CD14-positive monocyte (primary cell): ENCODE measurements around the gene CRYBG1. TPM values are rescaled to one million over a fixed set of nuclear protein-coding genes. Genes with fewer than 3 reads are reported as not detected.

Source experiments
- DNase-seq, 3 donors: peaks; one replicate each; pipeline ENCODE4 v3.0.0-alpha.2; 2011 to 2022
- H2AFZ ChIP-seq: 2 replicates; pipeline ENCODE4 v1.6.0; 2012; ENCODE audit warnings: mild to moderate bottlenecking, low read depth, low read length, inconsistent platforms; ENCODE audit not compliant: insufficient read depth, poor library complexity, severe bottlenecking
- H3K27ac ChIP-seq, 2 donors: 1 replicate in 1 of 2; 2 replicates in 1 of 2; pipeline ENCODE4 v1.5.1; 2012 to 2013; ENCODE audit warnings: low read length in 2 of 2, control low read depth in 1 of 2, inconsistent platforms in 1 of 2, low read depth in 1 of 2, mild to moderate bottlenecking in 1 of 2
- H3K27me3 ChIP-seq, 2 donors: one replicate each; pipeline versions ENCODE4 v1.6.0 to v1.6.1; 2011 to 2013; ENCODE audit warnings: low read length in 2 of 2; ENCODE audit not compliant: control insufficient read depth in 2 of 2, insufficient read depth in 2 of 2
- H3K36me3 ChIP-seq, 2 donors: replicated peaks in 1 of 2; 1 replicate in 1 of 2; 2 replicates in 1 of 2; pipeline versions ENCODE4 v1.5.1 to v1.6.1; 2012 to 2013; ENCODE audit warnings: low read length in 2 of 2, control low read depth in 1 of 2, inconsistent platforms in 1 of 2, mild to moderate bottlenecking in 1 of 2; ENCODE audit not compliant: insufficient read depth in 2 of 2, control insufficient read depth in 1 of 2
- H3K4me1 ChIP-seq, 2 donors: 1 replicate in 1 of 2; 2 replicates in 1 of 2; pipeline versions ENCODE4 v1.5.1 to v1.6.1; 2012 to 2013; ENCODE audit warnings: low read length in 2 of 2, control low read depth in 1 of 2, inconsistent platforms in 1 of 2, mild to moderate bottlenecking in 1 of 2, moderate library complexity in 1 of 2; ENCODE audit not compliant: insufficient read depth in 2 of 2, control insufficient read depth in 1 of 2
- H3K4me2 ChIP-seq: replicated peaks from 2 replicates; pipeline ENCODE3; 2012; ENCODE audit warnings: low read length, moderate library complexity, mild to moderate bottlenecking; ENCODE audit not compliant: poor library complexity, severe bottlenecking; ENCODE audit errors: extremely low read depth
- H3K4me3 ChIP-seq, 3 experiments: fragments of 200-600 bp in 1 of 3; sonication (generic) in 1 of 3; replicated peaks in 1 of 3; 1 replicate in 2 of 3; 2 replicates in 1 of 3; pipeline ENCODE4 v1.5.1; 2011 to 2013; ENCODE audit warnings: low read length in 3 of 3, mild to moderate bottlenecking in 3 of 3, control low read depth in 2 of 3, low read depth in 2 of 3, inconsistent platforms in 1 of 3, moderate library complexity in 1 of 3
- H3K79me2 ChIP-seq: 2 replicates; pipeline ENCODE4 v1.6.0; 2012; ENCODE audit warnings: mild to moderate bottlenecking, control low read depth, inconsistent platforms, low read length, moderate library complexity; ENCODE audit not compliant: insufficient read depth
- H3K9ac ChIP-seq: 2 replicates; pipeline ENCODE4 v1.6.0; 2017; ENCODE audit warnings: low read length, mild to moderate bottlenecking; ENCODE audit not compliant: insufficient read depth, poor library complexity, severe bottlenecking
- H3K9me3 ChIP-seq, 2 donors: replicated peaks in 1 of 2; 1 replicate in 1 of 2; 2 replicates in 1 of 2; pipeline versions ENCODE4 v1.5.1 to v1.6.1; 2012 to 2013; ENCODE audit warnings: low read length in 2 of 2, control low read depth in 1 of 2; ENCODE audit not compliant: control insufficient read depth in 1 of 2, insufficient read depth in 1 of 2
- H4K20me1 ChIP-seq: 2 replicates; pipeline ENCODE4 v1.6.0; 2012; ENCODE audit warnings: mild to moderate bottlenecking, low read length, control low read depth, moderate library complexity; ENCODE audit not compliant: insufficient read depth
- H3K27ac Mint-ChIP-seq, 7 donors: one replicate each; pipeline ENCODE4 v1.8.0; 2020; ENCODE audit warnings: mild to moderate bottlenecking in 7 of 7, mixed read lengths in 7 of 7, moderate library complexity in 6 of 7, inconsistent platforms in 2 of 7
- H3K27me3 Mint-ChIP-seq, 3 donors: one replicate each; pipeline ENCODE4 v1.8.0; 2021 to 2022; ENCODE audit warnings: low read depth in 3 of 3, mild to moderate bottlenecking in 3 of 3, mixed read lengths in 3 of 3, moderate library complexity in 3 of 3, inconsistent platforms in 1 of 3
- H3K36me3 Mint-ChIP-seq, 2 donors: one replicate each; pipeline ENCODE4 v1.8.0; 2020; ENCODE audit warnings: mixed read lengths in 2 of 2, inconsistent platforms in 1 of 2, mild to moderate bottlenecking in 1 of 2
- H3K4me1 Mint-ChIP-seq: one replicate; pipeline ENCODE4 v1.8.0; 2020; ENCODE audit warnings: mild to moderate bottlenecking, mixed read lengths
- H3K4me3 Mint-ChIP-seq, 2 donors: one replicate each; pipeline ENCODE4 v1.8.0; 2020; ENCODE audit warnings: mild to moderate bottlenecking in 2 of 2, mixed read lengths in 2 of 2, moderate library complexity in 1 of 2
- H3K9me3 Mint-ChIP-seq, 7 donors: one replicate each; pipeline ENCODE4 v1.8.0; 2020 to 2022; ENCODE audit warnings: mixed read lengths in 7 of 7, mild to moderate bottlenecking in 6 of 7, moderate library complexity in 6 of 7, inconsistent platforms in 2 of 7
- WGBS: methylation state at CpG from one replicate; pipeline ENCODE4 v1.1.5; 2013; ENCODE audit warnings: missing lambda C conversion rate; ENCODE audit not compliant: insufficient coverage; 5-methylcytosine and 5-hydroxymethylcytosine counted together
- intact Hi-C, 2 donors: fragments of 100-400 bp; cut with micrococcal nuclease; formaldehyde crosslinking; loops; one replicate each; pipeline versions ENCODE4 v1.15.0 to v1.15.1; 2023
- polyA plus RNA-seq, 3 donors: library from polyadenylated mRNA; depleted of rRNA in 1 of 3; unstranded in 2 of 3; stranded (reverse) in 1 of 3; fragments of 300-500 nt in 2 of 3; fragments of >200 nt in 1 of 3; fragmentation: Illumina TruSeq in 2 of 3; gene quantifications; 1 replicate in 2 of 3; 2 replicates in 1 of 3; pipeline ENCODE4 v1.2.3, GENCODE V29; 2012 to 2021
- TF ChIP-seq, protein P1 (sequence below): fragments of 200-600 bp; IDR thresholded peaks from one replicate; pipeline ENCODE4 v1.8.0; 2022; ENCODE audit warnings: antibody characterized with exemption, mild to moderate bottlenecking

The CRYBG1 gene
- polyA plus RNA-seq, 3 donors: 7.9 to 11.9 (median 11.1) TPM

DNA sequence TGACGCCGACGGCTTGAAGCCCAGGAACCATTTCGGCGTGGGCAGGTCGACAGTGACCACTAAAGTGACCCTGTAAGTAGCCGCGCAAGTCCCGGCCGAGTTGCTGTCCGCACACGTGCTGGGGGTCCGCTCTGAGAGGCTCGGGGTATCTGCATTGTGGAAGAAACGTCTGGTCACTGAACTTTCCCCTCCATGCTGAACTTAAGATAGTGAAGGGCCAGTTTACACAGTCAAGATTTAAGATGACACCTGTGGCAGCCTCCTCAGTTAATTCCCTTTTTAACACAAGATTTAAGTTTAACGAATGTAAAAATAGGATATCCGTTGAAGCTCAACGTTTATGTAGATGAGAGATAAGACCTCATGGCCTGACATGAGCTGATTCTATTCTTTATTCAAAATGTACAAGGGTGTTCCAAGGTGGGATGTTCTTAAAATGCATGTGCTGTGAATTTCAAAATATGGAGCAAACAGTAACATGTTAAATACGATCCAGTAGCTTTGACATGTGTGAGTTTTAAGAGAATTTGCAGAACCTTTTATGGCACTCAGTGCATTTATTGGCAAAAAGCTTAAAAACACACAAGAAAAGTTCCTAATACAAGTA lies 152.6 kb downstream of the CRYBG1 start:
- Histone ChIP-seq H3K27me3 (no peaks in the 10 kb centered on the region), H3K9ac (peak overlapping the region; percentile 92), H3K4me2 (peak overlapping the region; percentile 99), H3K36me3 (no peaks in the 10 kb centered on the region), H3K4me1 (peaks cover 64 to 75% of the 10 kb centered on the region in 2 donors), H3K79me2 (peaks cover 75% of the 10 kb centered on the region), H4K20me1 (no peaks in the 10 kb centered on the region), H3K27ac (peak overlapping the region; percentile 94 to 97), H3K9me3 (no peaks in the 10 kb centered on the region), H3K4me3 (peak overlapping the region; percentile 87 to 95 (median 87)), H2AFZ (peak overlapping the region; percentile 92)
- peaks cover 70% of the 10 kb centered on the region for H3K4me1 Mint-ChIP-seq
- no peak for DNase-seq
- H3K27me3 Mint-ChIP-seq: peaks cover 0 to 2% (median 0%) of the 10 kb centered on the region in 3 donors
- peak overlapping the region; percentile 93 to 98 for H3K4me3 Mint-ChIP-seq
- intact Hi-C loops: loop anchor here (5.0 to 10.0 kb wide), 2 partner anchors 34 to 638 kb away; no protein-coding TSS in a partner anchor
- H3K36me3 Mint-ChIP-seq: peaks cover 2 to 3% of the 10 kb centered on the region in 2 donors
- peak overlapping the region; percentile 91 to 98 (median 96) for H3K27ac Mint-ChIP-seq
- no peaks in the 10 kb centered on the region for H3K9me3 Mint-ChIP-seq
- TF ChIP-seq, protein P1, sequence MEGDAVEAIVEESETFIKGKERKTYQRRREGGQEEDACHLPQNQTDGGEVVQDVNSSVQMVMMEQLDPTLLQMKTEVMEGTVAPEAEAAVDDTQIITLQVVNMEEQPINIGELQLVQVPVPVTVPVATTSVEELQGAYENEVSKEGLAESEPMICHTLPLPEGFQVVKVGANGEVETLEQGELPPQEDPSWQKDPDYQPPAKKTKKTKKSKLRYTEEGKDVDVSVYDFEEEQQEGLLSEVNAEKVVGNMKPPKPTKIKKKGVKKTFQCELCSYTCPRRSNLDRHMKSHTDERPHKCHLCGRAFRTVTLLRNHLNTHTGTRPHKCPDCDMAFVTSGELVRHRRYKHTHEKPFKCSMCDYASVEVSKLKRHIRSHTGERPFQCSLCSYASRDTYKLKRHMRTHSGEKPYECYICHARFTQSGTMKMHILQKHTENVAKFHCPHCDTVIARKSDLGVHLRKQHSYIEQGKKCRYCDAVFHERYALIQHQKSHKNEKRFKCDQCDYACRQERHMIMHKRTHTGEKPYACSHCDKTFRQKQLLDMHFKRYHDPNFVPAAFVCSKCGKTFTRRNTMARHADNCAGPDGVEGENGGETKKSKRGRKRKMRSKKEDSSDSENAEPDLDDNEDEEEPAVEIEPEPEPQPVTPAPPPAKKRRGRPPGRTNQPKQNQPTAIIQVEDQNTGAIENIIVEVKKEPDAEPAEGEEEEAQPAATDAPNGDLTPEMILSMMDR: no peak
- WGBS: 0% methylated on average over 13 of the region's 19 CpGs

DNA sequence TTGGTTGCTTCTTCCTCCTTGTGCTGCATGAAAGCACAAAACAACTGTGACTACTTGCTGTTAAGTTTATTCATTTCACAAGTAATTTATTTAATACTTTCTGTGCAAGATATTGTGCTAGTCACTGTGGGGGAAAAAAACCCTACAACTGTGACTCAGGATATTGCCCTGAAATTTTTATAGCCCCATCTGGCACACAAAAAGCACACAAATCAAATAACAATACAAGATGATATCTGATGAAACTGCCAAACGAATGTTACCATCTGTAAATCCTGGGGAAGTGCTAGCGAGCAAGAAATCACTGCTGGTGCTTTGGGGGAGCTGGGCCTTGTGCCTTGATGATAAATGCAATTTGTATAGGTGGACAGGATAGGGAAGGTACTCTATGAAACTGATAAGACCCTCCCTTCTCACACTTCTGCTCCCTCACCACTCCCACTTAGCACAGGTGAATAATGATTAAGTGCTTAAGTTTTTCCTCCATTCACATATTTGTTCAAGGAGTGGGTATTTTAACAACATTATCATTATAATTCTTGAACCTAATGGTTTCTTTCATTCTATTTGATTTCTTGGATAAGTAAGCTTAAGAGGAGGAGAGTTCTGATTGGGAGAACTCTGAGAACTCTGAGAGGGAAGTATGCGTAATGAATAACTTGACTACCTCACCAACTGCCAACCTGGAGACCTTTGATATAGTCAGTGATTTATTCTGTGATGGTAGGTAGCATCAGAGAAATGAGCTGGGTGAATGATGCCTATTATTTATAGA lies 153.5 kb downstream of the CRYBG1 start:
- Mint-ChIP-seq H3K36me3 (peaks cover 2 to 3% of the 10 kb centered on the region in 2 donors), H3K4me1 (peaks cover 70% of the 10 kb centered on the region), H3K4me3 (peak overlapping the region; percentile 93 to 98), H3K9me3 (no peaks in the 10 kb centered on the region), H3K27me3 (peaks cover 0 to 2% (median 0%) of the 10 kb centered on the region in 3 donors), H3K27ac (peak overlapping the region; percentile 85 to 98 (median 95))
- Histone ChIP-seq H3K27me3 (no peaks in the 10 kb centered on the region), H2AFZ (peak overlapping the region; percentile 92), H3K4me1 (peaks cover 67 to 79% of the 10 kb centered on the region in 2 donors), H4K20me1 (no peaks in the 10 kb centered on the region), H3K27ac (peak overlapping the region; percentile 60 to 94), H3K79me2 (peaks cover 84% of the 10 kb centered on the region), H3K4me3 (peak overlapping the region; percentile 87 to 95 (median 87)), H3K9ac (peak overlapping the region; percentile 92), H3K4me2 (peak overlapping the region; percentile 99), H3K9me3 (no peaks in the 10 kb centered on the region), H3K36me3 (no peaks in the 10 kb centered on the region)
- intact Hi-C loops: loop anchor here (5.0 to 10.0 kb wide), 2 partner anchors 33 to 639 kb away; no protein-coding TSS in a partner anchor
- TF ChIP-seq, protein P1: no peak
- peak in 2 of 3 donors; percentile 29 to 45 for DNase-seq
- WGBS: no CpG with 5 or more reads among the region's 3 CpGs
